HCT116 (cell line): Measurements from ENCODE around the gene BEND6.

Experiments used
- ATF3 ChIP-seq: IDR thresholded peaks from 2 replicates; pipeline ENCODE4 v1.6.1; 2012
- CEBPB ChIP-seq: IDR thresholded peaks from 2 replicates; pipeline ENCODE4 v1.6.1; 2012; ENCODE audit warnings: low read depth
- CTCF ChIP-seq, 3 experiments: fragments of 200-600 bp in 1 of 3; sonication (generic) in 1 of 3; IDR thresholded peaks in 2 of 3; conservative IDR thresholded peaks in 1 of 3; 2 replicates each; pipeline ENCODE4 v1.5.1; 2012 to 2017; ENCODE audit warnings: low read depth in 2 of 3, low read length in 2 of 3, antibody characterized with exemption in 1 of 3, borderline replicate concordance in 1 of 3, control low read depth in 1 of 3, mild to moderate bottlenecking in 1 of 3, mixed read lengths in 1 of 3, mixed run types in 1 of 3, moderate library complexity in 1 of 3; ENCODE audit not compliant: insufficient read depth in 1 of 3
- EZH2 ChIP-seq: fragments of 200-600 bp; sonication (generic); IDR thresholded peaks from 2 replicates; pipeline ENCODE4 v1.6.1; 2017; ENCODE audit warnings: antibody characterized with exemption, mixed run types
- JUND ChIP-seq: IDR thresholded peaks from 2 replicates; pipeline ENCODE4 v1.6.1; 2012
- MAX ChIP-seq: IDR thresholded peaks from 2 replicates; pipeline ENCODE4 v1.6.1; 2012
- POLR2A ChIP-seq: IDR thresholded peaks from 2 replicates; pipeline ENCODE4 v1.7.0; 2011; ENCODE audit warnings: borderline replicate concordance; ENCODE audit not compliant: insufficient read depth, insufficient read length; ENCODE audit errors: extremely low read depth
- POLR2AphosphoS5 ChIP-seq: IDR thresholded peaks from 2 replicates; pipeline ENCODE4 v1.6.1; 2011; ENCODE audit warnings: mild to moderate bottlenecking, low read depth, low read length, moderate library complexity
- RAD21 ChIP-seq: IDR thresholded peaks from 2 replicates; pipeline ENCODE4 v1.6.1; 2012; ENCODE audit warnings: low read depth, mild to moderate bottlenecking
- REST ChIP-seq: IDR thresholded peaks from 2 replicates; pipeline ENCODE4 v1.6.1; 2012; ENCODE audit warnings: low read depth
- SIN3A ChIP-seq: IDR thresholded peaks from 2 replicates; pipeline ENCODE4 v1.6.1; 2012; ENCODE audit warnings: low read depth
- SP1 ChIP-seq: IDR thresholded peaks from 2 replicates; pipeline ENCODE4 v1.6.1; 2012; ENCODE audit warnings: low read depth
- YY1 ChIP-seq: IDR thresholded peaks from 2 replicates; pipeline ENCODE4 v1.6.1; 2011; ENCODE audit warnings: low read length, low read depth, moderate library complexity, mild to moderate bottlenecking; ENCODE audit not compliant: insufficient replicate concordance; ENCODE audit errors: extremely low read depth

- TF ChIP-seq SIN3A = no peak
- TF ChIP-seq POLR2A = no peak
- no peak for TF ChIP-seq YY1
- TF ChIP-seq MAX = peak; percentile 16; the same call in 1 of the 2 replicates
- no peak for TF ChIP-seq POLR2AphosphoS5
- no peak for TF ChIP-seq EZH2
- TF ChIP-seq ATF3 = no peak
- TF ChIP-seq REST = no peak
- TF ChIP-seq RAD21 = no peak
- peak in 1 of 3 experiments; percentile 24; a peak in 2 of 6 replicates for TF ChIP-seq CTCF (IDR thresholded peaks at IDR 0.05 in 2 of 3, conservative IDR thresholded peaks at IDR 0.05 in 1 of 3; ENCODE audit: borderline replicate concordance in 1 of 3, insufficient read depth in 1 of 3, low read depth in 2 of 3, low read length in 2 of 3)
- no peak for TF ChIP-seq SP1
- TF ChIP-seq CEBPB = no peak
- TF ChIP-seq JUND = no peak
Measured at GRCh38 chr6:56956491-56956890, 1.6 kb downstream of the BEND6 start.
